ENCODE results near the gene PWP2.
"Not testable (repeated sequence)": the region's sequence is repeated elsewhere in the genome, so short reads cannot be mapped to it uniquely, and the experiment has no call there.

PWP2 gene

GRCh38 chr21:44163167-44163653 lies 56.0 kb downstream of the PWP2 start:
- not testable (repeated sequence) for DNase-seq (ENCODE audit: low read depth)

GRCh38 chr21:44165933-44166332 lies 58.7 kb downstream of the PWP2 start:
- DNase-seq (ENCODE audit: low read depth), result not testable (repeated sequence)

- DNase-seq (ENCODE audit: low read depth), result not testable (repeated sequence)
Measured at GRCh38 chr21:44167527-44167926, 60.3 kb downstream of the PWP2 start.

GRCh38 chr21:44170326-44170725 lies 63.1 kb downstream of the PWP2 start:
- DNase-seq (ENCODE audit: low read depth), result not testable (repeated sequence)

- DNase-seq (ENCODE audit: low read depth), result not testable (repeated sequence)
Measured at GRCh38 chr21:44170863-44171262, 63.7 kb downstream of the PWP2 start.

- not testable (repeated sequence) for DNase-seq (ENCODE audit: low read depth)
Measured at GRCh38 chr21:44171962-44172572, 64.9 kb downstream of the PWP2 start.

GRCh38 chr21:44172741-44173140 lies 65.5 kb downstream of the PWP2 start:
- not testable (repeated sequence) for DNase-seq (ENCODE audit: low read depth)

GRCh38 chr21:44175189-44175588 lies 68.0 kb downstream of the PWP2 start:
- not testable (repeated sequence) for DNase-seq (ENCODE audit: low read depth)

- DNase-seq (ENCODE audit: low read depth), result not testable (repeated sequence)
Measured at GRCh38 chr21:44176127-44176526, 68.9 kb downstream of the PWP2 start.

Measured in GM04504 (cell line).